ENCODE results near the gene PTPRU.

Gene PTPRU

DNA sequence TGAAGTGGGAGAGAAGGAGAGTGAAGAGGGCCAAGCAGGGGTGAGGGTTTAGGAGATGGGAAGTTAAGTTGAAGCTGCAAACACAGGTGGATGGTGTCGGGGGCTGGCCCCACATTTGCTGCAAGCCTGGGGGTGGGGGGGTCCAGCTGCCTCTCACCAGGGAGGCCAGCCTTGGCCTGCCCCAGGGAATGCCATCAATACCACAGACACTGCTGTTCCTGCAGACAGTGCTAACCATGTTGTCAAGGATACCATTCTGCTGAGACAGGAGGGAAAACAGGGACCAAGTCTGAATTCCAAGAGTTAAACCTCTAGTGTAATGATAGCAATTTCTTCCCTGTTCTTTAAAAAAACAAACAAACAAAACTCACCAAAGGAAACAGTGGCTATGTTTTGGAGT is 13.6 kb upstream of the PTPRU start:
- Histone ChIP-seq H3K27ac (no peak overlapping the region), H3K9me3 (no peaks in the 10 kb centered on the region), H3K36me3 (no peaks in the 10 kb centered on the region), H3K4me3 (ENCODE audit: low read depth in 1 of 2, low read length in 1 of 2) (no peak overlapping the region), H3K4me1 (ENCODE audit: control insufficient read depth in 1 of 2, insufficient read depth in 1 of 2, low read depth in 1 of 2, low read length in 1 of 2) (peaks cover 9% of the 10 kb centered on the region in 2 experiments), H3K27me3 (no peaks in the 10 kb centered on the region)
- no peak for TF ChIP-seq CTCF (IDR thresholded peaks at IDR 0.05)

DNA sequence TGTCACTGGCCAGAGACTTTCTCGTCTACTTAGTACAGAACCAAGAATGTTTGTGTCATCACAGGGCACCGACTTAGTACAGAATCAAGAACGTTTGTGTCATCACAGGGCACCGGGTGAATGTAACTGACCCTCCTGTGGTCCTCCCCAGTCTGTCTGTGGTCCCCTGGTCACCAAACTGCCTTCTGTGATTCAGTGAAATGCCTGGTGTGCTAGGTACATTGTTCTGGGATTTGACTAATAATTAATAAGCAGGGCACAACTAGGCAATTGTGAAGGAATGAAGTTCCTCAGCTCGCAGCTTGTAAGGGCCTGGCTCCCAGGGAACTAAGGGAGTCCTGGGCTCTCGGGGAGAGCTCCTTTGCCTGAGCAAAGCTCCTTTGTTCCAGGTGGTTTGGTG is 12.8 kb upstream of the PTPRU start:
- Histone ChIP-seq H3K4me3 (ENCODE audit: low read depth in 1 of 2, low read length in 1 of 2) (no peak overlapping the region), H3K9me3 (no peaks in the 10 kb centered on the region), H3K27me3 (no peaks in the 10 kb centered on the region), H3K27ac (no peak overlapping the region), H3K36me3 (no peaks in the 10 kb centered on the region), H3K4me1 (ENCODE audit: control insufficient read depth in 1 of 2, insufficient read depth in 1 of 2, low read depth in 1 of 2, low read length in 1 of 2) (peaks cover under 1 to 4% of the 10 kb centered on the region in 2 experiments)
- no peak for TF ChIP-seq CTCF (IDR thresholded peaks at IDR 0.05)

- Histone ChIP-seq H3K27me3 (no peaks in the 10 kb centered on the region), H3K4me1 (ENCODE audit: control insufficient read depth in 1 of 2, insufficient read depth in 1 of 2, low read depth in 1 of 2, low read length in 1 of 2) (no peaks in the 10 kb centered on the region), H3K36me3 (no peaks in the 10 kb centered on the region), H3K9me3 (no peaks in the 10 kb centered on the region), H3K27ac (no peak overlapping the region), H3K4me3 (ENCODE audit: low read depth in 1 of 2, low read length in 1 of 2) (no peak overlapping the region)
- TF ChIP-seq CTCF (IDR thresholded peaks at IDR 0.05) = no peak
Measured at GRCh38 chr1:29224356-29224837, 11.9 kb upstream of the PTPRU start.

- no peaks in the 10 kb centered on the region for H3K27me3 ChIP-seq
- no peaks in the 10 kb centered on the region for H3K36me3 ChIP-seq
- no peak overlapping the region for H3K4me3 ChIP-seq (ENCODE audit: low read depth in 1 of 2, low read length in 1 of 2)
- H3K4me1 ChIP-seq (ENCODE audit: control insufficient read depth in 1 of 2, insufficient read depth in 1 of 2, low read depth in 1 of 2, low read length in 1 of 2) = peaks cover 4 to 6% of the 10 kb centered on the region in 2 experiments
- no peaks in the 10 kb centered on the region for H3K9me3 ChIP-seq
- H3K27ac ChIP-seq = no peak overlapping the region
- TF ChIP-seq CTCF (IDR thresholded peaks at IDR 0.05) = no peak
Measured at GRCh38 chr1:29225361-29225760, 11.0 kb upstream of the PTPRU start.

- Histone ChIP-seq H3K4me1 (ENCODE audit: control insufficient read depth in 1 of 2, insufficient read depth in 1 of 2, low read depth in 1 of 2, low read length in 1 of 2) (peaks cover 17 to 21% of the 10 kb centered on the region in 2 experiments), H3K4me3 (ENCODE audit: low read depth in 1 of 2, low read length in 1 of 2) (no peak overlapping the region), H3K27ac (no peak overlapping the region), H3K9me3 (no peaks in the 10 kb centered on the region), H3K27me3 (no peaks in the 10 kb centered on the region), H3K36me3 (no peaks in the 10 kb centered on the region)
- no peak for TF ChIP-seq CTCF (IDR thresholded peaks at IDR 0.05)
Measured at GRCh38 chr1:29227511-29227910, 8.8 kb upstream of the PTPRU start.

DNA sequence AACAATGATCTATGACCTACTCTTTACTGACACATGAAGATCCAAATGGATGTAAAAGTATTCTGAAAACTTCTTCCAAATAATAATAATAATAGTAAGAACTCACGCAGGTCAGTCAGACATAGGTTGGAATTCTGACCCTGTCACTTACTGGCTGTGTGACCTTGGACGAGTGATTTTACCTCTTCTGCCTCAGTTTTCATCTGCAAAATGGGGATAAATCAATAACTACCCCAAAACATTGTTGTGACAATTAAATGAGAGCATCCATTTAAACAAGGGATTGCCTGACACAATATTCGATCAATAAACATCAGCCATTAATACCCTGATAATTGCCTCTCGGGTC is 6.1 kb upstream of the PTPRU start:
- H3K9me3 ChIP-seq = no peaks in the 10 kb centered on the region
- H3K4me3 ChIP-seq (ENCODE audit: low read depth in 1 of 2, low read length in 1 of 2) = peak overlapping the region; percentile 71 to 80

More for the DNA sequence above, 6.1 kb upstream of the PTPRU start:
- Histone ChIP-seq H3K27me3 (peaks cover 12% of the 10 kb centered on the region), H3K36me3 (no peaks in the 10 kb centered on the region), H3K4me1 (ENCODE audit: control insufficient read depth in 1 of 2, insufficient read depth in 1 of 2, low read depth in 1 of 2, low read length in 1 of 2) (peaks cover 20 to 25% of the 10 kb centered on the region in 2 experiments), H3K27ac (no peak overlapping the region)
- TF ChIP-seq CTCF (IDR thresholded peaks at IDR 0.05) = no peak
